ENCODE results near the gene GMCL1. TPM values are rescaled to one million over a fixed set of nuclear protein-coding genes. Genes with fewer than 3 reads are reported as not detected.

Gene GMCL1
- total and polyA plus RNA-seq, 9 of the 15 experiments (the other 6 are each of a cell fraction or from before 2014, with no cell fraction given): 7.0 to 27.3 (median 15.4) TPM

GRCh38 chr2:69807821-69808540 is 21.5 kb upstream of the GMCL1 start (continued):
- TF ChIP-seq ZBTB12 (CRISPR knock-in tag; IDR thresholded peaks at IDR 0.05) (no peak), KLF13 (tag; IDR thresholded peaks at IDR 0.05; ENCODE audit: borderline replicate concordance, low read depth) (no peak), HLTF (IDR thresholded peaks at IDR 0.05) (no peak), SNRNP70 (optimal IDR thresholded peaks at IDR 0.05; ENCODE audit: low read depth, low read length) (no peak), DNMT1 (IDR thresholded peaks at IDR 0.05) (no peak), HMGN3 (IDR thresholded peaks at IDR 0.05; ENCODE audit: borderline replicate concordance, extremely low read depth, insufficient read length, low read depth, low read length) (no peak), GTF2E2 (tag; IDR thresholded peaks at IDR 0.05) (no peak)

- DNase-seq (ENCODE audit: extremely low read depth in 1 of 4, low spot score in 3 of 4) (no peak), FAIRE-seq (no peak), ATAC-seq (no peak)
- Histone ChIP-seq H2AFZ (ENCODE audit: low read depth, low read length) (no peak overlapping the region), H3K9ac (ENCODE audit: insufficient read depth in 1 of 2, low read depth in 2 of 2, low read length in 2 of 2) (no peak overlapping the region), H4K20me1 (replicated peaks; ENCODE audit: control insufficient read depth, insufficient read depth, low read length) (no peaks in the 10 kb centered on the region), H3K9me1 (ENCODE audit: control insufficient read depth, insufficient read depth, low read length) (no peaks in the 10 kb centered on the region), H3K4me1 (replicated peaks in 1 of 2; ENCODE audit: control insufficient read depth in 2 of 2, insufficient read depth in 2 of 2, low read length in 2 of 2) (peaks cover 0 to 3% of the 10 kb centered on the region in 2 experiments; a peak in 2 of 5 replicates), H3K27ac (ENCODE audit: extremely low read depth, low read depth, low read length) (no peak overlapping the region), H3K4me2 (ENCODE audit: insufficient read depth, low read length) (no peak overlapping the region), H3K9me3 (replicated peaks; ENCODE audit: control insufficient read depth, insufficient read depth, low read depth, low read length) (no peaks in the 10 kb centered on the region), H3K27me3 (ENCODE audit: control insufficient read depth in 2 of 2, insufficient read depth in 2 of 2, low read length in 2 of 2) (no peaks in the 10 kb centered on the region), H3K36me3 (ENCODE audit: control insufficient read depth, insufficient read depth, low read length) (no peaks in the 10 kb centered on the region), H3K4me3 (no peak overlapping the region), H3K79me2 (ENCODE audit: control insufficient read depth, insufficient read depth, low read length) (no peaks in the 10 kb centered on the region)
- no TSS peak for BruUV-seq (replicated peaks)
- in situ Hi-C loops (cut with MboI): no loop called here
- TF ChIP-seq ZNF133 (CRISPR knock-in tag; IDR thresholded peaks at IDR 0.05): no peak
- intact Hi-C loops (cut with micrococcal nuclease): no loop called here
- ChIA-PET POLR2A (interaction anchor here (0.7 to 1.6 kb wide), 2 partner anchors 11 to 16 kb away, joined by 3 to 6 read pairs; no protein-coding TSS in a partner anchor), CTCF (ENCODE audit: low intra/inter-chr PET ratio) (no interaction called here)
- 39% methylated on average over 6 of the region's 6 CpGs for WGBS (ENCODE audit: insufficient coverage, low coverage, missing lambda C conversion rate)
Measured at GRCh38 chr2:69810550-69810949, 18.9 kb upstream of the GMCL1 start.
